DLD1 (cell line): ENCODE results near the gene RASGRF2.
"Not testable (repeated sequence)": the region's sequence is repeated elsewhere in the genome, so short reads cannot be mapped to it uniquely, and the experiment has no call there.

Experiments used
- in situ Hi-C: cut with HindIII; loops from 2 replicates; pipeline ENCODE4 v1.10.0; 2017; ENCODE audit warnings: low sequenced_read_pairs

Gene RASGRF2

DNA sequence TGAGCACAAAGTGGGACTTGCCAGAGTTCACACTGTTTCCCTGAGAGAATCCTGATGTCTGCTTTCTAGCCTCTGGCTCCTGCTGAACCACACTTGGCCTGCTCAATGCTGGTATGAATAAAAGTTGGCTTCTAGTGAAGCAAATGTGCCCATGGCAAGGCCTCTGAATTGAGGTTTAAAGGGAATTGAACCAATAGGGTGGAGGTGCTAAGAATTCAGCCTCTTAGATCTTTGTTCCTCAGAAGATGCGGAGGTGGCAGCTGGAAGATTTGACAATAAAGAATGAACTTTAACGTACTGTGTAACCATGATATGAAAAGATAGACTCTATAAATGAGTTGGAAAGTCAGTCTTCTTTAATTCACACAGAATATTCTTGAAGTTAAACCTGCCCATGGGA, 57.2 kb downstream of the RASGRF2 start:
- in situ Hi-C loops = loop anchor here (10.0 kb wide), 1 partner anchor 63 kb away; no protein-coding TSS in a partner anchor

DNA sequence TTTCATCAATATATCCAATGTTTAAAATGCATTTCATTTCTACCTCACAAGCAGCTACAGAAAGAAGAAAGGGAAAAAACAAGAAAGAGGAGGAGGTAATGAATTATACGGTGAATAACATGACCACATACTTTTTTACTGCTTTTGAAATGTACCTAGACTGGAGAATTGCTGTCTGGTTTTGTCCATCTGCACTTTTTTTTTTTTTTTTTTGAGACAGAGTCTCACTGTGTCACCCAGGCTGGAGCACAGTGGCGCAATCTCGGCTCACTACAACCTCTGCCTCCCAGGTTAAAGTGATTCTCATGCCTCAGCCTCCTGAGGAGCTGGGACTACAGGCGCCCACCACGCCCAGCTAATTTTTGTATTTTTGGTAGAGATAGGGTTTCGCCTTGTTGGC, 58.4 kb downstream of the RASGRF2 start:
- in situ Hi-C loops = loop anchor here (10.0 kb wide), 1 partner anchor 64 kb away; no protein-coding TSS in a partner anchor

- in situ Hi-C loops = loop anchor here (10.0 kb wide), 1 partner anchor 65 kb away; no protein-coding TSS in a partner anchor
These were observed 59.6 kb downstream of the RASGRF2 start for GRCh38 chr5:81019748-81020147.

DNA sequence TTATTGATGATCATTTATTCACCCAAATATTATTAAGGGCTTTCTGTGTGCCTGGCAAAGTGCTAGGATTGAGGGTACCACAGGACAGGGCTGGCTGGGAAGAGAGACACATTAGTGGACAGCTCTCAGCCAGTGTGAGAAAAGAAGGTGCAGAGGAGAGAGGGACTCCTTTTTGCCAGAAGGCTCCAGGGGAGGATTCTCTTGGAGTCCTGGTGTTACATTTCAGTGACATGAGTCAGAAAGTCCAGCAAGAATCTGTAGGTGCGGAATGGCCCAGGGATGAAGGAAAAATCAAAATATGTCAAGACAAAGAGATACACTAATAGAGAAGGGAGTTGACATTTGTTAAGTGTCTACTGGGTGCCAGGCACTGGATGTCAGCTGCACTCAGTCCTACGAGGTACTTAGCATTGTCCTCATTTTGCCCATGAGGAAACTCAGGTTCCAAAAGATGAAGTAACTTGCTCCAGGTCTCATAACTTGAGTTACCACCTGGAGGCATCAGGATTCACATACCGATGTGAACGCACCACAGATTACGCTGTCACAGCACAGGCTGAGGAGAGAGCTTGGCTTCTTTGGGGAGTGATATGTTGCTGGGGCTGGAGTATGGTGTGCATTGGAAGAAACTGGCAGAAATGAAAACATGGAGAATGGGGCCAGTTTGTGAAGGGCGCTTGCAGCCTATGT, 60.5 kb downstream of the RASGRF2 start:
- in situ Hi-C loops = no loop called here

DNA sequence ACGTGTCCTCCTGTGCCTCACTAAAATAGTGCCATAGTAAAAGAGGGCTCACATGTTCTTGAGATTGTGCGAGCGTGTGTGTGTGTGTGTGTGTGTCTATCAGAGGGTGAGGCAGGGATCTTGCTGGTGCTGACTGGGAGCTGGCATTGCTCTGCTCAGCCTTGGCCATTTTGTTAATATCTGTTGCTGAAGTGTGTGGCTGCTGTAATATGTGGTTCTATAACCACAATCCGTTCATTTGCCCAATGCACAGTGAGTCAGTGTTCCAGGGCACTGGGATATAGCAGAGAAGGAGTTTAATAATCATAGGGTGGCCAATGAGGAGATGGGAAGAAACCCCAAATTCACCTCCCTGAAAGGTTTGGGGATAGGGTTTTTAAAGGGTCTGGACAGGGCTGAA, 61.3 kb downstream of the RASGRF2 start:
- in situ Hi-C loops = no loop called here

- in situ Hi-C loops = no loop called here
These were observed 62.0 kb downstream of the RASGRF2 start for GRCh38 chr5:81021951-81022687.

DNA sequence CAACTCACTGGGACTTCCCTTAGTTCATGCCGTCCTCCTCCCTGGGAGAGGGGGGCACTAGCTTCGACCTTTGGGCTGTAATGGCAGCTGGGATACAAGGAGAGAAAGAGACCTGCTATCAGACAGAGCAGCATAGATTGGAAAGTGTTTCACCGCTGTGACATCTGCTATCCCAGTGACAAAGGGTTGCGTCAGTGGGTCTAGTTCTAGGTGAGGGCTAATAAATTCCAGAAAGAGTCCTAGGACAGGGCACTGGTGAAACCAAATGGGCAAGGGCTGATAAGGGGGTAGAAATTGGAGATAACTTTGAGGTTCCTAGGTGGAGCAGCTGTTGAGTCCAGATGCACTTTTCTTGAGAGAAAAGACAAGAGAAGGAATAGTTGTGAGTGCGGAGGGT, 62.5 kb downstream of the RASGRF2 start:
- in situ Hi-C loops = no loop called here

- in situ Hi-C loops = no loop called here
These were observed 63.3 kb downstream of the RASGRF2 start for GRCh38 chr5:81023261-81023970.

DNA sequence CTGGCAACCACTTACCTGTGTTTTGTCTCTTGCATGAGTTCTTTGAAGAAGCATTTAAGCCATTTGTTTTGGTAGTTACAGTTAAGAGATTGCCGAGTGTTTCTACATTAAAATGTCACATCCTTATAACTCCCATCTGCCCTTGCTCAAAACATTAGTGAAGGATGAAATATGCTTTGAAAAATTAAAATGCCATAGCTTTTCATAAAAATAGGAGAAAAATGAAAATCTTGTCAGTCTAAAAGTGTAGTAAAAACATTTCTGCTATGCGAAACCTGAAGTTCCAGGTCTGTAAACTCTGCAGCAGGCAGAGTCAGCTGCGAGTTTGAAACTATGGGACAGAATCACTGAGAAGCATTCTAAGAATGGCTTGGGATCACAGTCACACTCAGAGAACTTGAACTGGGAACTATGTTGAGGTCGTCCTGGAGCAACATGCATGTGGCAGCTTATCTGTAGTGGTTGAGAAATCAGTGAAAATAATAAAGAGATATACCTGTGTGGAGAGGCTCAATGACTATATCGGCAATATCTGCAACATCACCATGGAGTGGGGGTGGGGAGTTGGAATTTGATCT, 67.4 kb downstream of the RASGRF2 start:
- in situ Hi-C loops = no loop called here

DNA sequence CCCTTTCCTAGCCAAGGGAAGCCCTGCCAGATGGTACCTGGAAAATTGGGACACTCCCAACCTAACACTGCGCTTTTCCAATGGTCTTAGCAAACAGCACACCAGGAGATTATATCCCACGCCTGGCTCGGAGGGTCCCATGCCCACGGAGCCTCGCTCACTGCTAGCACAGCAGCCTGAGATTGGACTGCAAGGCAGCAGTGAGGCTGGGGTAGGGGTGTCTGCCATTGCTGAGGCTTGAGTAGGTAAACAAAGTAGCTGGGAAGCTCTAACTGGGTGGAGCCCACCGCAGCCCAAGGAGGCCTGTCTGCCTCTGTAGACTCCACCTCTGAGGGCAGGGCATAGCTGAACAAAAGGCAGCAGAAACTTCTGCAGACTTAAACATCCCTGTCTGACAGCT, 68.7 kb downstream of the RASGRF2 start:
- in situ Hi-C loops = not testable (repeated sequence)

DNA sequence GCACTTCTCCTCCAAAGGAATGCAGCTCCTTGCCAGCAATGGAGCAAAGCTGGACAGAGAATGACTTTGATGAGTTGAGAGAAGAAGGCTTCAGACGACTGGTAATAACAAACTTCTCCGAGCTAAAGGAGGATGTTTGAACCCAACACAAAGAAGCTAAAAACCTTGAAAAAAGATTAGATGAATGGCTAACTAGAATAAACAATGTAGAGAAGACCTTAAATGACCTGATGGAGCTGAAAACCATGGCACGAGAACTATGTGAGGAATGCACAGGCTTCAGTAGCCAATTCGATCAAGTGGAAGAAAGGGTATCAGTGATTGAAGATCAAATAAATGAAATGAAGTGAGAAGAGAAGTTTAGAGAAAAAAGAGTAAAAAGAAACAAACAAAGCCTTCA, 69.6 kb downstream of the RASGRF2 start:
- in situ Hi-C loops = not testable (repeated sequence)

DNA sequence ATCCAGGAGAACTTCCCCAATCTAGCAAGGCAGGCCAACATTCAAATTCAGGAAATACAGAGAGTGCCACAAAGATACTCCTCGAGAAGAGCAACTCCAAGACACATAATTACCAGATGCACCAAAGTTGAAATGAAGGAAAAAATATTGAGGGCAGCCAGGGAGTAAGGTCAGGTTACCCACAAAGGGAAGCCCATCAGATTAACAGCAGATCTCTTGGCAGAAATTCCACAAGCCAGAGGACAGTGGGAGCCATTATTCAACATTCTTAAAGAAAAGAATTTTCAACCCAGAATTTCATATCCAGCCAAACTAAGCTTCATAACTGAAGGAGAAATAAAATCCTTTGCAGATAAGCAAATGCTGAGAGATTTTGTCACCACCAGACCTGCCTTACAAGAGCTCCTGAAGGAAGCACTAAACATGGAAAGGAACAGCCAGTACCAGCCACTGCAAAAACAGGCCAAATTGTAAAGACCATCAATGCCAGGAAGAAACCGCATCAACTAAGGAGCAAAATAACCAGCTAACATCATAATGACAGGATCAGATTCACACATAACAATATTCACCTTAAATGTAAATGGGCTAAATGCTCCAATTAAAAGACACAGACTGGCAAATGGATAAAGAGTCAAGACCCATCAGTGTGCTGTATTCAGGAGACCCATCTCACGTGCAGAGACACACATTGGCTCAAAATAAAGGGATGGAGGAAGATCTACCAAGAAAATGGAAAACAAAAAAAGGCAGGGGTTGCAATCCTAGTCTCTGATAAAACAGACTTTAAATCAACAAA, 70.3 kb downstream of the RASGRF2 start:
- in situ Hi-C loops = not testable (repeated sequence)

DNA sequence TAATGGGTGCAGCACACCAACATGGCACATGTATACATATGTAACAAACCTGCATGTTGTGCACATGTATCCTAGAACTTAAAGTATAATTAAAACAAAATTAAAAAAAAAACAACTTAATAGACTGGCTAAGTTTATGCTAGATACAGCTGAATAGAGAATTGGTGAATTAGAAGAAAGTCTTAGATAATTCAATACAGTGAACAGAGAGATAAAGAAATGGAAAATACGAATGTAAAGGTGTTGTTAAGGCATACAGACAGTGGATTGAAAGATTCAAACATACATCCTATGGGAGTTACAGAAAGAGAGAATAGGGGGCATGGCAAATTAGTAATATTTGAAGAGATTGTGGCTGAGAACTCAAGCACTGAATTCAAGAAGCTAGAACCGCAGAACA, 75.4 kb downstream of the RASGRF2 start:
- in situ Hi-C loops = no loop called here

- in situ Hi-C loops = no loop called here
These were observed 78.3 kb downstream of the RASGRF2 start for GRCh38 chr5:81038495-81038894.

- in situ Hi-C loops = no loop called here
These were observed 84.7 kb downstream of the RASGRF2 start for GRCh38 chr5:81044868-81045267.

DNA sequence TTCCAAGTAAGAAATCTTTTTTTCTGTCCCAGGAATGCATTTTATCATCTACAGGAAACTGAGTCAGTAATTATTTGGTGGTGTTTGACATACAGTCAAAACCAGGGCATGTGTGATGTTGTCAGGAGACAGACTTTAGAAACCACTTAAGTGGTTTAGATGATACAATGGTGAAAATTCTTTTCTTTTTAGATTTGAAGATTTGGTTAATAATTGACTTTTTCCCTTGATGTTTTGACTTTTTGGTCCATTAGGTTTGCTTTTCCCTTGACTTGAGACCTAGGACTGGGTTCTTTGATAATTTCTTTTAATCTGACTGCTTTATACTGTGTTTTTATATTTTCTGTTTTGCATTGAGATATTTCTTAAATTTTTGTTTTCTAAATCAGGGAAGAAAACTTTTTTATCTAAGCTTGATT, 85.2 kb downstream of the RASGRF2 start:
- in situ Hi-C loops = no loop called here

DNA sequence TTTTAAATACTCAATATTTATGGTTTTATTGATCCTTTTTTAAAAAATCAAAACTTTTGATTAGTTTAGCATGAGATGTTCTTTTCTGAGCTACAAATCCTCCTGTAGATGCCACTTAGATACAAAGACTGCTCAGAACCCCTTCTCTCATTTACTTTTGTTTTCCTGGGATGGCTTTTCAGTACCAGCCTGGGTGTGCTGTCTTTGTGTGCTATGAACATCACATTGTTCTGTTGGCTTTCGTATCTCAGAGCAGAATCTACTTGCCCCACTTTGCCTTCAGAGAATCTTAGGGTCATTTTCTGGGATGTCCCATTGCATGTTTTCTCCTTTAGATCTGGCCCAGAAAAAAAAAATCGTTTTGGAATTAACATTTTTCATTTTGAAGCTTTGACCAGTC, 85.9 kb downstream of the RASGRF2 start:
- in situ Hi-C loops = no loop called here

- in situ Hi-C loops = no loop called here
These were observed 92.2 kb downstream of the RASGRF2 start for GRCh38 chr5:81052325-81052724.

DNA sequence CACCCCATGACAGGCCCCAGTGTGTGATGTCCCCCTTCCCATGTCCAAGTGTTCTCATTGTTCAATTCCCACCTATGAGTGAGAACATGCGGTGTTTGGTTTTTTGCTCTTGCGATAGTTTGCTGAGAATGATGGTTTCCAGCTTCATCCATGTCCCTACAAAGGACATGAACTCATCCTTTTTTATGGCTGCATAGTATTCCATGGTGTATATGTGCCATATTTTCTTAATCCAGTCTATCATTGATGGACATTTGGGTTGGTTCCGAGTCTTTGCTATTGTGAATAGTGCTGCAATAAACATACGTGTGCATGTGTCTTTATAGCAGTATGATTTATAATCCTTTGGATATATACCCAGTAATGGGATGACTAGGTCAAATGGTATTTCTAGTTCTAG, 93.1 kb downstream of the RASGRF2 start:
- in situ Hi-C loops = not testable (repeated sequence)

DNA sequence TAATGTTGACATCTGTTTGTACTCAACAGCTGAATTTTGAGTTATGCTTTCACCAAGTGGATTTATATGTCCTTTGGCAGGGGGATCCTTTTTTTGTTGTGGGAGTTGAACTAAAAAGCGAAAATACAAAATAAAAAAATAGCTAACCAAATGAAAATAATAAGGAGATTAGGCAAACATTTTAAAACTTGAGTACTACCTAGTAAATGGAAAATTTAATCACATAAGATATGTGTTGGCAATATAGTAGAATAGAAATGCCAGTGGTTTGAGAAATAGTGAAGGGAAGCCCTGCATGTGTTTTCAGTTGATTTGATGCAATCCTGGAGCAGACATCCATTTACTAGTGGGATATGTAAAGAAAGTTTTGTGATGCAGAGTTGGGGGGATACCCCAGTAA, 98.0 kb downstream of the RASGRF2 start:
- in situ Hi-C loops = no loop called here

- in situ Hi-C loops = no loop called here
These were observed 105.3 kb downstream of the RASGRF2 start for GRCh38 chr5:81065492-81065891.
